Sciatic nerve (tissue), 2 donors: ENCODE results near the gene GBA3. TPM values are rescaled to one million over a fixed set of nuclear protein-coding genes. Genes with fewer than 3 reads are reported as not detected.

ENCODE experiments used
- ATAC-seq: fragments of 200-7000 bp; cut with Tn5 transposase; one replicate; pipeline ENCODE4 v1.9.1; 2020; ENCODE audit warnings: mild to moderate bottlenecking, moderate library complexity
- DNase-seq: peaks from one replicate; pipeline ENCODE4 v3.0.0-alpha.2; 2020; ENCODE audit warnings: low spot score
- intact Hi-C: fragments of 100-400 bp; cut with DNase I; formaldehyde crosslinking; loops from one replicate; pipeline ENCODE4 v1.14.2; 2022
- total RNA-seq: library from RNA; stranded (reverse); fragmentation: NEBNext Ultra II Directional; extraction: Animal tissue kit (Norgen Biotek cat#: 25700); gene quantifications from one replicate; pipeline ENCODE4 v1.2.1, GENCODE V29; 2021
- donor health status: DM: no; HTN: no; CAD: no.
- donor health status: DM: no; HTN: no; CAD: no.

GBA3 gene
- not detected for total RNA-seq

DNA sequence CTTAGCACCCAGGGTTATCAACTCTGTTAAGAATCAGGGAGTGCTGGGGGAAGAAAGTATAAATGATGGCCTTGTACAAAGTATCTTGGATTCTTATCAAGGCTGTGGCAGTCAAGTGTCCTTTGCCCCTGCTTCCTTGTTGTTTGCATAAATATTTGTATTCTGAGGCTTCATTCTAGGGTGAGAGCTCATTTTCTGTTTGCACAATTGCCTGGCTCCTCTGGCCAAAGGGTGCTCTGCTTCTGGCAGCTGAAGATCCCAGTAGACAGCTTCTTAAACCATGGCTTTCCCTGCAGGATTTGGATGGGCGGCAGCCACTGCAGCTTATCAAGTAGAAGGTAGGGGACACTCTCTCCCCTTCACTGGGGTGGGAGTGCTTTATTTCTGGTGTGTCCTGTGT lies at the start of gene GBA3:
GBA3 (plus strand) TSS at position 202 of the 400 bp plus-strand sequence.
- no peak for ATAC-seq
- intact Hi-C loops: loop anchor here (10.0 kb wide), 2 partner anchors 288 to 908 kb away; no protein-coding TSS in a partner anchor
- no peak for DNase-seq

DNA sequence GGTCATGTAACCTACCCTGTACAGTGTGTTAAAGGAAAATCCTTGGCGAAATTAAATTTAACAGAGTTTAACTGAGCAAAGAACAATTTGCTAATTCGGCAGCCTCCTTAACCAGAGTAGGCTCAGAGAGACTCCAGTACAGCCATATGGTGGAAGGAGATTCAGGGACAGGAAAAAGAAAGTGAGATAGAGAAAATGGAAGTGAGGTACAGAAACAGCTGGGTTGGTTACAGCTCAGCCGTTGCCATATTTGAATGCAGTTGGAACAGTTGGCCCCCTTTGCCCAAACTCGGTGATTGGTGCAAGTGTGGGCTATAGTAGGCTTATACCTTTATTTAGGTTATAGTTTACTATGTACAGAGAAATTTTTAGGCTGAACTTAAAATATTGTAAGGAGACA lies 48.8 kb upstream of the GBA3 start:
- DNase-seq: no peak
- ATAC-seq: no peak
- intact Hi-C loops: no loop called here

DNA sequence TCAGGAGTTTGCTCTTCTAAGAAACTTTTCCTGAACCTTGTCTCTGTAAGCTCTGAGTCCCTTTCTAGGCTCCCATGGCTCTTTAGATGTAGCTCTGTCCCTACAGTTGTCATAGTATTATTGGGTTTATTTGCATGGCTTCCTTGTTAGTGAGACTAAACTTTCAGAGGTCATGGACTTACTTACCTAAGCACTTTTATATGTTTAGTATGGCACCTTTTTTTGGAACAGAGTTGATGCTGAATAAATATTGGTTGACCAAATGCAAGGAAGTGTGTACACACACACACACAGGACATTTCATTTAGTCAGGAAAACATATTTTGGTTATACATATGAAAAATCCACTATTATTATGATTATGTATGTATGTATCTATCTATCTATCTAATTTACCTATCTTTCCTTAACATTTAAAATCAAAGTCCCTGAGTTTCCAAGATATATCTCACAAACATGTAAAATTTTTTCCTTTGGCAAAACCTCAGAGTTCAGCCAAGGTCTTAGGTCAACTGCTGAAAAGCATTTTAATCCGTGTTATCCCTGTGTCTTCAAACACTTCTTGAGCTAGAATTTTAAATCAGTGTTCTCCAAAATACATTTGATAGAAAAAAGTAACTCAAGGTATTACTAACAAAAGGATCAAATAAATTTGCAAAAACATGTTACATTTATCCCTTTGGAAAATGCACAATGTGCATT lies 47.1 kb upstream of the GBA3 start:
- ATAC-seq (no peak), DNase-seq (no peak)
- intact Hi-C loops: no loop called here

DNA sequence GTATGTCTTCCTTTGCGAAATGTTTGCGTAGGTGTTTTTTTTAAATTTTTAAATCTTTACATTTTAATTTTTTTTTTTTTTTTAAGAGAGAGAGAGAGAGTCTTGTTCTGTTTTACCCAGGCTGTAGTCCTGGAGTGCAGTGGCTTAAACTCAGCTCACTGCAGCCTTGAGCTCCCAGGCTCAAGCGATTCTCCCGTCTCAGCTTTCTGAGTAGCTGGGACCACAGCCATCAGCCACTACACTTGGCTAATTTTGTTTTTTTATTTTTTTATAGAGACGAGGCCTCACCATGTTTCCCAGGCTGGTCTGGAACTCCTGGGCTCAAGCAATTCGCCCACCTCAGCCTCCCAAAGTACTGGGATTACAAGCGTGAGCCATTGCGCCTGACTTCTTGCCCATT lies 43.7 kb upstream of the GBA3 start:
- ATAC-seq (no peak), DNase-seq (no peak)
- intact Hi-C loops: no loop called here

DNA sequence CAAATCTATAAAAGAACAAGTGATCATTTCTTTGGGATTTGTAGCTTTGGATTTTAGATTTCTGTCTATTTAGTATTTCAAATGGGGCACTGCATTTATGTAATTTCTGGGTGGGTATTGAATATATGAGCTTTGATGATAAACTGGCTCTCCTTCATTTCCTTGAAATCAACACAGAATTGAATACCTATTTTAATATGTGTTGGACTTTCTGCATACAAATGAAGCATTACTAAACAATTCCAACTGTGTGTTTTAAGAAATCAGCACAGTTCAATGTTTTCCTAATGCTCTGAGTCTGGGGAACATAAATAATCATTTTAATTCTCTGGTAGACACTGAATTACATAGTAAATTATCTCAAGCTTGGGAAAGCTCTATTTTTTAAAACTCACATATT lies 42.0 kb upstream of the GBA3 start:
- intact Hi-C loops: no loop called here
- DNase-seq: no peak
- no peak for ATAC-seq

DNA sequence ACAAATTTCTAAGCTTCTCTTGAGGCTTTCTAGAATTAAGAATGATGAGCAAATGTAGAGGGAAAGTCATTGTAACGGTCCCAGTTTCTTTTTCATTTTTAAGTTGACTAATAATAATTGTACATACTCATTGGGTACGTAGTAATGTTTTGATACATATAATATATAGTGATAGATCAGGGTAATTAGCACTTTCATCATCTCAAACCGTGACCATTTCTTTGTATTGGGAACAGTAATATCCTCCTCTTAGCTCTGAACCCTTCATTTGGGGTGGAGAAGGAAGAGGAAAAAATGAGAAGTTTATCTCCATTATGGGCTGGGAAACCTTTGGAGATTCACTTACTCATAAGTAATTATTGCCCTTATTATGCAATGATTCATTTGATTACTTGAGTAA lies 39.0 kb upstream of the GBA3 start:
- no peak for ATAC-seq
- intact Hi-C loops: no loop called here
- no peak for DNase-seq

DNA sequence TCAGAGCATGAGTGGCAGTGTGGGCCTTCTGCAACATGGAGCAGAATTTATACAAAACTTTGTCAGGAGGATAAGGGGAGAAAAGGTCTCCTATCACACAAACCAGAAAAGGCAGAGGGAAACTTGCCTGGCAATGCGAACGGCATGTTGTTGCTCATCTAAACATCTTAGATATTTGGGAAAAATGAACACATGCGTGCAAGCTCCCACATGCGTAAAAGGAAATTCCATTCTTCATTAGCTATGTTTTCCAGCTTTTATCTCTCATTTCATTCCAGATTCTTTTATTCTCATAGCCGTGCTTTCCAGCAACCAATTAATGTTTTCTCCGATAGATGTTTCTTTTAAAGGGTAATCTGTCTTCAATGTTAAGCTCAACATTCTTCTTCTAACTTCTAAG lies 31.3 kb upstream of the GBA3 start:
- no peak for DNase-seq
- intact Hi-C loops: no loop called here
- no peak for ATAC-seq

DNA sequence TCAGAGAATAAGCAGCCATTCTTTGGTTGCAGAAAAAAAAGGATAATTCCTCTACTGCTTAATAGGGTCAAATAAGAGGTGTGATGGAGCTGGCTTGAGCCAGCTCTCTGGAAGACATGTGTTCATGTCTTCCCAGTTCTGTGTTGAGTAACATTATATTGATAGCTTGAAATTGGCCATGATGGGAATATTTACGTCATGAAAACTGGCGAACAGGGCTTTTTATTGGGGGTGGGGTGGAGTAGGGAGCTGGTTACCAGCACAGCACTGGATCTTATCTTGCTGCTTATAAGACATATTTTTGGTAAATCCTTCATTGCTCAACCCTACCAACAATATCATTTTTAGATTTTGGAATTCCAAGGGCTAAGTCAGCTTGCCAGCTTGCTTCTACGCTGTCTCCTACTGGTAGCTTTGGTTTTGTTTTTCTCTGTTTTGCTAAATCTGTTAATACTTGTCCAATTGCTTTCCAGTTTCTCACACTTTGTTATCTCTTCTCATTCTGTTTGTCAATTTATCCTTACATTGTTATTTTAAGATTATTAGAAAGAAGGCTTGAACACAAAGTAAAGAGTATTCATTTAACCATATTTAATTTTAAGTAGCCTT lies 25.3 kb upstream of the GBA3 start:
- ATAC-seq (peak; percentile 65), DNase-seq (no peak)
- intact Hi-C loops: no loop called here

DNA sequence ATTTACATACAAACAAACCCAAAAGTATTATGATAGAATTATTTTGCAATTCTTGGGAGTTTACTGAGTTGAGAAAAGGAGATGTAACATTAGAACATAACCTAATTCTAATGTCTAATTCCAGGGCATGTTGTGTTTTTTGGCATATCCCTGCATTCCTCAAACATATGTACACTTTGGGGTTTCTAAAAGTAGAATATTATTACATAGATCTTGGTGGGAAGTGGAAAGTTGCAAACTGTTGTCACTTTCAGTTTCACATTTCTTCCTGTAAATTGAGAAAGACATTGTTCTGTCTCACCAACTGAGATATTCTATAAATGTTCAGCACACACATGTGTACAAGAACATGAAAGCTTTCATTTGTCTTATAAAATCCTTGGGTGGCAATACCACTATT lies 24.4 kb upstream of the GBA3 start:
- no peak for DNase-seq
- intact Hi-C loops: no loop called here
- peak; percentile 49 for ATAC-seq

DNA sequence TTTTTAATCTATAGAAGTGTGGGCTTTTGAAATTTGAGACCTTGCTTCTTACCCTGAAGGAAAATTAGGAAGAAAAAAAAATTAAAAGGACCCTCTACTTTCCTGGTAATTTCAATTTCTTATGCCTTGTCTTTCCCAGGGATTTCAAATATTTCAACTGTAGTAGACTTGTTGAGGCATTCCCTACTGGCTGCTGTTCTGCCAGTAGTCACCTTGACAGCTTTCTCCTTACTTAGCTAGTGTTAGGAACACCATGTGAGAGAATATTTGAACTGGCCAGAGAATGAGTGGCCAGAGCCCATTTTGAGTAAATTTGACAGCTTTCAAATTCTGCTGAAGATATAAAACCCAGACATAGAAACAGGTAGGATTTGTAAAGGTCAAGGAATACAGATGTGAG lies 24.0 kb upstream of the GBA3 start:
- no peak for ATAC-seq
- DNase-seq: no peak
- intact Hi-C loops: no loop called here

DNA sequence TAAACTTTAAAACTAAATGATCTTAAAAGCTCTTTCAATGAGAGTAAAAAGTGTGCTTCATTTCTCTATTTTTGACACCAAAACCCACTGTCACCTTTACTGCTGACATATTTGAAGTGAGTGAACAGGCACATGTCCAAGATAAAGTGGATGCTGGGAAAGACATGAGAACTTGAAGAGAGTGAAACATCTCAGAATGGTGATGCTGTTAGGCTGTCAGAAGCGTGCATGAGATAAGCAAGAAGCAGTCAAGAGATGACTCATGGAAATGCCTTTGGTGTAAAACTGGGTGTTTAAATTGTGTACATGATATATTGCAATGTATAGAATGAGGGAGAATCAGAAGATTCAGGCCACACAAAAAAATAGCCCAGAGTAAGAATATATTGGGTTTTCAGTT lies 21.8 kb upstream of the GBA3 start:
- no peak for ATAC-seq
- DNase-seq: no peak
- intact Hi-C loops: no loop called here

DNA sequence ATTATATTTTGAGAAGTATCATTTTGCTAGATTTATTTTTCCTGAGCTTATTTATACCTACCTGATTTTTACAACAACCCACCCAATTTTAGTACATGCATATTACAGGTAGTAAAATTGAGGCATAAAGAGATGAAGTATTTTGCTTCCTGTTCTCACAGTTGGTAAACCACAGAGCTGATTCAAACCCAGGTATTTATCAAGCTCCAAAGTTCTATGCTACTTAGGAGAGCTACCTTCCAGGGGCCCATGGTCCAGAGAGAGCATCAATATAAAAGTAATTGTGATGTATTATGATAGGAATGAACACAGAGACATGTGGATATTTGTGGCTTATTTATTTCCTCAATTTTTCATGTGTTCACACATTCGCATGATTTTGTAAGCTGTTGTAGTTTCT lies 20.2 kb upstream of the GBA3 start:
- intact Hi-C loops: no loop called here
- DNase-seq (no peak), ATAC-seq (no peak)

DNA sequence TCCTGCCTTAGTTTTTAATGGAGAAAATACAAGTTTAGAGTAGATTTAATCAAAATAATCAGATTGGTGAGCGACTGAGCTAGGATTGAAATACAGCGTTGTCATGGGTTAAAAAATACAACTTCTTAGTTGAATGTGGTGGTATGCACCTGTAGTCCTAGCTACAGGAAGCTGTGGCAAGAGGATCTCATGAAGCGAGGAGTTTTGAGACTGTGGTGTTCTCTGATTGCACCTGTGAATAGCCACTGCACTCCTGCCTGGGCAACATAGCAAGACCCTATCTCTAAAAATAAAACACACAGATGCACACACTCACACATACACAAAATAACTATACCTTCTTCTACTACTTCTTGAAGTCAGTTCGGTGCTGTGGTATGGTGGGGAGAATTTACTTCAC lies 19.8 kb upstream of the GBA3 start:
- intact Hi-C loops: no loop called here
- ATAC-seq (no peak), DNase-seq (no peak)

DNA sequence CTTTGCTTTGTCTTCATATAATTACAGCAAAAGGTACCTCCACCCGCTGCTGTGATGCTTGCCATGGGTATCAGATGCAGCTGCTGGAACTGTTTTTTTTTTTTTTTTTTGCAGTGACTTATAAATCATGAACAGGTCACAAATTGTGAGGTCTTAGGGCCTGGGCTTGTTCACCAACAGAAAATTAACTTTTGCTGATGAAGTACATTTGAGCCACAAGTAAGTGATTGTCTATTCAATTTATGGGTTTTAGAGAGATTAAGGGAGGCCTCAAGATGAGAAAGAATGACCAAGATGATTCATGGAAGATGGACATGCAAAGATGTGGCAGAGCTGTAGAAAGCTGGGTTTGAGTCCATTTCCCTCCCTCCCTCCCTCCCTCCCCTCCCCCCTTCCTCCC lies 18.0 kb upstream of the GBA3 start:
- intact Hi-C loops: no loop called here
- no peak for ATAC-seq

DNA sequence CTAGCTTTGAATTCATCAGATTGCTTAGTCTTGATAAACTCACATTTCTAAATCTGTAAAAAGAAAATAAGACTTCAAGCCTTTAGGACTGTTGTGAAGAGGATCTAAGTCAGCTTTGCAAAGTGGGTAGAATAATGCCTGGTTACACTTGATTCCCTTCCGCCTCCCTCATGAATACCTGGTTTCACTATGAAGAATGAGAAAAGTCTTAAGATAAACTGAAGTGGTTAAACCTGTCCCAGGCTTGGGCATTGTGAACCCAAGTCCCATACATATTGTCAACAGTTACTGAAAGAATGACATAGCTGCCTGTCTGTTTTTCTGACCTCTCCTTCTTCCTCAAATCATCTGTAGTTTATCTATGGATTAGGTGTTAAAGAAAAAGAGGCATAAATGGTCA lies 16.7 kb upstream of the GBA3 start:
- DNase-seq (no peak), ATAC-seq (no peak)
- intact Hi-C loops: no loop called here

More for the DNA sequence above, 18.0 kb upstream of the GBA3 start:
- no peak for DNase-seq

DNA sequence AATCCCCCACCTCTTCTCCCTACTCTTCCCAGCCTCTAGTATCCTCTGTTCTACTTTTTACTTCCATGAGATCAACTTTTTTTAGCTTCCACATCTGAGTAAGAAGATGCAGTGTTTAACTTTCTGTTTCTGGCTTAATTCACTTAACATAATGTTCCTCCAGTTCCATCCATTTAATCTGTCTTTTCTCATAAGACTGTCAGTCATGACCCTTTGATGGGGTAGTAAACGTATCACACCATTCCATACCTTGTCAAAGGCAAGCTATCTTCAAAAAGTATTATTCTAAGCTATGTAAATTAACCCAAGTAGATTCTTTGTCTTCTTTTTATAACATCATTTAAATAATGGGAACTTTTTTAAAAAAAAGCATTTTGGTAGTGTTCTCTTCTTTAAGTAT lies 15.0 kb upstream of the GBA3 start:
- no peak for DNase-seq
- intact Hi-C loops: no loop called here
- no peak for ATAC-seq

DNA sequence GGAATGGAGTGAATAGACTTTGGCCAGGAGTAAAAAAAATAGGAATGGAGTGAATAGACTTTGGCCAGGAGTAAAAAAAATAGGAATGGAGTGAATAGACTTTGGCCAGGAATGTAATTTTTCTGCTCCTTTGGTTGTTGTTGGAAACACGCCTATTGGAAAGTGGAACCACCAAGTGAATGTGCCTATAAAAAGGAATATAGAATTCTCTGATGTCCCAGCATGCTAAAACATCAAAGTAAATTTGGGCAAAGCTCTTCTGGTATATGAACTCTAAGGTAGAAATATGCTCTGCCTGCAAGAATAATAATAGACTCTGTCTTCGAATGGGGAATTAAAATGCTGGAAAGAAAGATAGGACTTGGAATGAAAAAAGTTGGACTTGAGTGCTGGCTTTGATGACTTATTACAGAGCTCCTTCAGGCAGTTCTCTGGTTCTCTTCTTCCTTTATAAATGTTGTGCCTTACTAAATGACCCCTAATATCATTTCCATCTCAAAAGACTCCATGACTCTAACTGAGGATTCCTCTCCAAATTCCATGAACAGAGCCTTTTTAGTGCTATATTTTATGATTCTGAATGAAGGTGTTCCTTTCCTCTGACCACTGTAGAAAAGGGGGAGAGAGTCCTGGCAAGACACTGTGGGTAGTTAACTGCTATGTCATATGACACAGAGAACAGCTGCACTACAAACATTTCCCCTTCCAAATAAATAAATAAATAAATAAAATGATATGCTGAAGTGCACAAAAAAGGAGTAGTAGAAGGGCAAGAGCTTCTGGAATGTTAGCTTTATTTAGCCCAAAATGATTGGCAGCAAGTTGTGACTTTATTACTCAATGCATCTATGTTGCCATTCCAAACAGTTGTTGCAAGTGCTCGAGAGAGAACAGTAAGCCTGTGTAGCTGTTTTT lies 13.5 kb upstream of the GBA3 start:
- ATAC-seq (peak; percentile 89), DNase-seq (no peak)
- intact Hi-C loops: no loop called here

DNA sequence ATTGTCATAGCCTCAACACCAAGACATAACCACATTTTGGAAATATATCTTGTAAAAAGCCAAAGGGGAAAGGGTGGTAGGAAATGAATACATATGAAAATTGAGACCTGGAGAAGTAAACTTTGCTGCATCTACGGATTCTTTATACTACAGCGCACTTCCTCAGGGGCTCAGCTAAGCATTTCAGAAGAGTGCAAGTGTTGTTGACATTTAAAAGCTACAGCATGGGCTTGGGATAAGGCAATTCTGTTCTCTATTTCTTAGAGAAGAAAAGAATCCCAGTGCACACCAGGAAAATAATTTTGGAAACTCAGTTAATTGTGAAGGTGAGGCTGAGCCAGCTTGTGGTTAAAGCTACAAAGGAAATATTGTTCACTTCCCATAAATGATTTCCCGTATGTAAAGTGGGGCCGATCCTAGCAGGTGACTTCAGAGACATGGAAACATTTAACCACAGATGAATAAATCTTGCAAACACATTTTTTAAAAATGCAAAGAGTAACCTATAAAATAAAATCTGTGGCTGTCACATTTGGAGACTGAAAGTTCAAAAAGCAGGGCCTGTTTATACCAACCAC lies 12.6 kb upstream of the GBA3 start:
- ATAC-seq: peak; percentile 8
- intact Hi-C loops: no loop called here
- no peak for DNase-seq

DNA sequence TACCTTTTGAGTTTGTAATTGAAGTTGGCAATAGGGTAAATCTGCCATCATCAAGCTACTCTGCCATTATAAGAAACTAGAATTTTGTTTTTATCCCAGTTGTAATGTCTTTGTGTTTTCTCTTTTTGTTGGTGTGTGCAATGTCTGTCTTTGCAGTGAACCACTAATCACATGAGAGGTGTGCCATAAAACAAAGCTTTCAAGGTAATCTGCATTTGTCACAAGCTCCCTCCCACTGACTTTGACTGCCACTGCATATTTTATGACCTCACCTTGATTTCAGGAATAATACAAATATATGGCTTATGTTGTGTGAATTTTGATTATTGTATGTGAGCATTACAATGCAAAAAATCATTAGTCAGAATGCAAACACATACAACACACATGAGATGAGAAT lies 9.0 kb upstream of the GBA3 start:
- DNase-seq (no peak), ATAC-seq (no peak)
- intact Hi-C loops: no loop called here

DNA sequence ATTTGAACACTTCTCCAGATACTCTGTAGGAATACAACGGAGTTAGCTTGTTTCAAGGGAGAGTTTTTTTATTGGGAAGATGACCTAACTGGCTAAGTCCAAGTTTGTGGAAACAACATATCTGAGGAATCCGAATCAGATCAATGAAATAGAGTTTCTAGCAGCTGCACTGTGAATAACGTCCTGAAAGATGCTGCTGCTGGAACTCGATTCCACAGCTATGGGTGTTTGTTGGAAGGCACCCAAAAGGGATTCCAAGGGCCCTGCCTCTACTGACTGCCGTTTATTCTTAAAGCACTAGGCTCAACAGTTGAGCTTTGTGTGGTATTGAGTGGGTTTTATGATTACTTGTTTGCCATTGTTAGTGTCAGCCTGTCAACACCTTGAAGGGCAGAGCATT lies 6.6 kb upstream of the GBA3 start:
- no peak for ATAC-seq
- DNase-seq: no peak
- intact Hi-C loops: no loop called here
